Kidney epithelial cell (primary cell): ENCODE results near the gene EIF3L. TPM values are rescaled to one million over a fixed set of nuclear protein-coding genes. Genes with fewer than 3 reads are reported as not detected.
A peak's percentile ranks its signal among the peaks of the same experiment; 100 is the strongest.

ENCODE experiments used
- DNase-seq: peaks from one replicate; pipeline ENCODE4 v3.0.0-alpha.2; 2010; ENCODE audit warnings: low read depth
- H3K27me3 ChIP-seq: 2 replicates; pipeline ENCODE4 v1.6.0; 2011; ENCODE audit warnings: low read length; ENCODE audit not compliant: control insufficient read depth, insufficient read depth
- H3K36me3 ChIP-seq: 2 replicates; pipeline ENCODE4 v1.5.1; 2011; ENCODE audit warnings: low read length; ENCODE audit not compliant: control insufficient read depth, insufficient read depth
- H3K4me3 ChIP-seq: 2 replicates; pipeline ENCODE4 v1.5.1; 2011; ENCODE audit warnings: low read depth, mild to moderate bottlenecking, control low read depth, low read length
- CTCF ChIP-seq: IDR thresholded peaks from 2 replicates; pipeline ENCODE4 v1.5.1; 2011; ENCODE audit warnings: mild to moderate bottlenecking, moderate library complexity, low read length, control low read depth, inconsistent platforms; ENCODE audit not compliant: insufficient read depth, poor library complexity, severe bottlenecking
- total RNA-seq: library from RNA; depleted of rRNA; stranded (reverse); fragments of >200 nt; gene quantifications from 2 replicates; pipeline ENCODE4 v1.2.3, GENCODE V29; 2015

The EIF3L gene
- total RNA-seq, 1 donor from 2014 or later = 439 TPM

DNA sequence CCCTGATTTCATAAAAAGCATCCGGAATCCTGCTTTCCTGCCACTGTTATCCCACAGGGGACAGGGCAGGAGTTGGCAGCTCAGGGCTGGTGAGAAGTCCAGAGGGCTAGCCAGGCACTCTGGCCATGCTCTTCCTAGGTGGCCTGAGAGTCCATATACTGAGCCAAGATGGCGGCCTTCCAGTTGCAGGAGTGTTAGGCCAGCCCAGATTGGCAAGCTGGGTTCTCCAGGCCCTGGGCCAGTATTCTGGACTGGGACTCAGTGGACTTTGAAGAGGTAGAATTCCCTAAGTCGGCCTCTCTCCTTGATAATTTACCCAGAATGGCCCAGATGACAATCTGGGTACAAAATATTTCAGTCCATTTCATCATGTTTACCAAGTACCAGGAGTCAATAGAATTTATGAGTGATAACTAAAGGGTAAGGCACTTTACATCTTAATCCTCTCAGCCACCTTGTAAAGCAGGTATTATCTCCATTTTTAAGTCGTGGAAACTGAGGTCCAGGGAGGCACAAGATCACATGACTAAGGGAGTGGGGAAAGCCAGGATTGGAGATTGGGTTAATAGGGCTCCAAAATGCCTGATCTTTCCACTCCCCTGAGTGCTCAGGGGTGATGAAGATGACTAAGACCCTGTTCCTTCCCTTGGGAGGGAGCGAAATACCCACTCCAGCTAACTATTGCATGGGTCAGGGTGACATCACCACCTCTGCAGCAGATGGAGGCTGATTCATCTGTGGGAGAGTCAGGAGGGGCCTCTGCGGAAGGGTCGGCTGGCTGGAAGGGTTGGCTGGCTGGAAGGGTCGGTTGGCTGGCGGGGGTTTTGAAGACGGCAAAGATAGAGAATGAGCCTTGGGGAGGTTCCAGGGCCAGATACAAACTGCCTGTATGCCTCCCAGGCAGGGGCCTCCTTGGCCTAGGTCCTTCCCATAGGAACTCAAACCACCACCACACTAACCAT, 55.6 kb downstream of the EIF3L start:
- Histone ChIP-seq H3K36me3 (no peaks in the 10 kb centered on the region), H3K27me3 (no peaks in the 10 kb centered on the region), H3K4me3 (peak overlapping the region; percentile 76)
- no peak for TF ChIP-seq CTCF
- DNase-seq = peak; percentile 97

DNA sequence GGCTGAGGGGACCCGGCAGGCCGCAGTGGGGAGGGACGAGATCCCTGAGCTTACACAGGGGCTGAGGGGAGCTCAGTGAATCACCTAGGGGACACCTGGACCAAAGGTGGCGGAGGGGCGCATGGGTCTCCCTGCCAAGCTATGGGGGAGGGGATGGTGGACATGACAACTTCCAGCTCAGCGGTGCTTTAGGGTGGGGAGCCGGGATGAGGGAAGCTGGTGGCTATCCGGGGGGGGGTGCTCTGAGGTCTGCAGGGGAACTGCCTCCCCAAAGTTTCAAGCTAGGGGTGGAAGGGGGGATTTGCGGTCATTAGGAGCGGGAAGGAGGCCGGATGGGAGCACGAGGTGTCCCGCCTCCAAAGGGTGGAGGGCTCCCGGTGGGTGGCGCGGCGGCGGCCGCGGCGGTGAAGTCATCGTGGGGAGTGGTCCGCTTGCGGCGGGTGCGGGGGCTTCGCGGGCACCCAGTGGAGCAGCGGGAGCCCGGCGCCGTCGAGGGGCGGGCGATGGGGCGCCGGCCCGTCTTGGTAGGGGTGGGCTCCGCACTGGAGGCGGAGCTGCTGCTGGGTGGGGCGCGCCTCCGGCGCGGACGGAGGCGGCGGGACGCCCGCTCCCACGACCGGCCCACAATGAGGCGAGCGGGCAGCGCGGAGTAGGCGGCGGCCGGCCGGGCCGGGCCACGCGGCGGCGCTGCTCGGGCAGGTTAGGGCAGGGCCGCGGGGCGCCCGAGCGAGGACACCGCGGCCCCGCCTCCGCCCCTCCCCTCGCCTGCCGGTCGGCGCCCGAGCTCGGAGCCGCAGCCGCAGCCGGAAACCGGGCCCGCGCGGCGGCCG, 56.5 kb downstream of the EIF3L start, which contains the start of gene MICALL1:
Gene MICALL1 (plus strand): TSS at position 764 of the 830 bp plus-strand sequence. CDS start 126 bp downstream, outside the sequence.
- TF ChIP-seq CTCF = no peak
- no peak for DNase-seq
- no peaks in the 10 kb centered on the region for H3K36me3 ChIP-seq
- H3K27me3 ChIP-seq = no peaks in the 10 kb centered on the region
- H3K4me3 ChIP-seq = peak within 1 kb of the TSS; percentile 76

DNA sequence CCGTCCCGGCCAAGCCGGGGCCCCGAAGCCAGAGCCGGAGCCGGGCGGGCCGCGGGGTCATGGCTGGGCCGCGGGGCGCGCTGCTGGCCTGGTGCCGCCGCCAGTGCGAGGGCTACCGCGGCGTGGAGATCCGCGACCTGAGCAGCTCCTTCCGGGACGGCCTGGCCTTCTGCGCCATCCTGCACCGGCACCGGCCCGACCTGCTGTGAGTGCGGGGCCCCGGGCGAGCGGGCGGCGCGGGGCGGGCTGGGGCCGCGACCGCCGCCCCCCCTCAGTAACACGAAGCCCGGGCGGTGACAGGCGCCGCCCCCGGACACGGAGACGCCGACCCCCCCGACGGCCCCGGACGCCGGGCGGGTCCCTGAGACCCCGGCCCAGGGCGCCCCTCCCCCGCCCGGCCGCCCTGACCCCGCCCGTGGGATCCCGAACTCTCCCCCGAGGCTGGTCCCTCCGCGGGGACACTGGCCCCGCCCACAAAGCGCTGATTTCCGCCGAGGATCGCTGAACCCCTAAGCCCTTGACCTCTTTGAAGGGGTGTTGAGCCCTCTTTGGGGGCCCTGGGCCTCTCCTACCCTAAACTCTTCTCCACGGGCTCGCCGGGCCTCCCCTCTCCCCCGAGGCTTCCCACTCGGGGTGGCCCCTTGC, 57.3 kb downstream of the EIF3L start:
- no peak for TF ChIP-seq CTCF
- no peak for DNase-seq
- Histone ChIP-seq H3K36me3 (no peaks in the 10 kb centered on the region), H3K27me3 (no peaks in the 10 kb centered on the region), H3K4me3 (peak overlapping the region; percentile 76)

DNA sequence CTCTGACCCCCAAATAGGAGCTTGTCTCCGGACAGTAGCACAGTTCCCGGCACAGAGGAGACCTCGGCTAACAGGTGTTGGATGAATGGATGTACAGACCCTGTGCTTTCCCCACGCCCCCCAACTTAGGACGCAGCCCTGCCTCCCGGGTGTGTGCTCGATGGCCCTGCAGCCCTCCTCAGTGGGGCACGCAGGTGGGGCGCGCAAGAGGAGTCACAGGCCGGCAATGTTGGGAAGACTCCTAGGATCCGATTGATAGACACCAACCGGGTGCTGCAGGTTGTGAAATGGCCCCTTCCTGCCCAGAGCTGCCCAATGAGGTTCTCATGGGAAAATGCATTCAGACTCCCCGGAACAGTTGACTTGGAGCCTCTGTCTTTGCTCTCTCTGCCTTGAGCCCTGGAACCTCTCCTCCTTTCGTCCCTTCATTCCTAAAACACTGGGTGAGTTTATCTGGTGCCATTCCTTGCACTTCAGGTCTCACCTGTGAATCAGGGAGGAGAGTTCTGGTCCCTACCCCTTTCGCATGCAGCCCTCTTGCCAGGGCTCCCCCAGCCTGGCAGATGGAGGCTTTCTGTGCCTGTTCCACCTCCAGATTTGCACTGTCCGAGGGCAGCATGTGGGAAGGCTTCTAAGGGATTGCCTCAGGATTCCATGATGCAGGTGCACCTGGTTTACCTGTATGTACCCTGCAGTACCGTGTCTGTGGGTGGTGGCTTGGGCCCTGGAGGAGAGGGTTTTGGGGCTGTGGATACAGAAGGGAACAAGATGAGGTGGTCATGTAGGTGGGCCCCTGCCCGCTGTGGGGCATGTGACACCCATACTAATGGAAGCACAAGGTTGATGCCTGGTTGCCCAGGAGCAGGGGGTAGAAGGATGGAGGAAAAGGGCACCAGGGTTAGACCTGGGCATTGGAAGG, 58.1 kb downstream of the EIF3L start:
- no peak for TF ChIP-seq CTCF

DNA sequence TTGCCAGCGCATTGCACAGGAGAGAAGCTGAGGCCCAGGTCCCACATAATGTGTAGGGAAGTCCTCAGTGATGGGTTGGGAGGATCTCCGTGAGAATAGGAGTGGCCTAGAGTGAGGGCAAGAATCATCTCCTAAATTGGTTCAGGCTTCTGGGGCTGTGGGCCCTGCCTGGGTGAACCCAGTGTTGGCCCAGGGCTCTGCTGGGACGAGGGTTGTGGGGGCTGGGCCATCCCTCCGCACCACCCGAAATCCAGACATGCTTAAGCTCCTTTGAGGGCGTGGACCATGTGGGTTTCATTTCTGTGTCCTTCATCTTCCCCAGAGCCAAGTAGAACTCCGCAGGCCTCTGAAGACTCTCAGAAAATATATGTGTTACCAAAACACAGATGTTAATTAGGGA, 60.5 kb downstream of the EIF3L start:
- no peak overlapping the region for H3K4me3 ChIP-seq
- H3K36me3 ChIP-seq = no peaks in the 10 kb centered on the region
- no peaks in the 10 kb centered on the region for H3K27me3 ChIP-seq
- DNase-seq = no peak
- TF ChIP-seq CTCF = no peak

More for the DNA sequence above, 58.1 kb downstream of the EIF3L start:
- peak overlapping the region; percentile 76 for H3K4me3 ChIP-seq
- no peak for DNase-seq
- no peaks in the 10 kb centered on the region for H3K27me3 ChIP-seq
- no peaks in the 10 kb centered on the region for H3K36me3 ChIP-seq
